HFFc6 (cell line): ENCODE results near the gene DNAH1. TPM values are rescaled to one million over a fixed set of nuclear protein-coding genes. Genes with fewer than 3 reads are reported as not detected.

Experiments
- DNase-seq: peaks from one replicate; pipeline ENCODE4 v3.0.0-alpha.2; 2018
- H3K27ac Mint-ChIP-seq: 2 replicates; pipeline ENCODE4 v1.8.0; 2020; ENCODE audit warnings: mild to moderate bottlenecking, mixed read lengths
- H3K27me3 Mint-ChIP-seq: 2 replicates; pipeline ENCODE4 v1.8.0; 2021; ENCODE audit warnings: mild to moderate bottlenecking, moderate library complexity, mixed read lengths; ENCODE audit not compliant: insufficient read depth
- H3K36me3 Mint-ChIP-seq: 2 replicates; pipeline ENCODE4 v1.8.0; 2021; ENCODE audit warnings: low read depth, mixed read lengths
- H3K4me1 Mint-ChIP-seq: 2 replicates; pipeline ENCODE4 v1.8.0; 2020; ENCODE audit warnings: low read depth, mixed read lengths
- H3K4me3 Mint-ChIP-seq: 2 replicates; pipeline ENCODE4 v1.8.0; 2020; ENCODE audit warnings: mild to moderate bottlenecking, moderate library complexity, mixed read lengths
- H3K9me3 Mint-ChIP-seq: 2 replicates; pipeline ENCODE4 v1.8.0; 2020; ENCODE audit warnings: mild to moderate bottlenecking, mixed read lengths
- CTCF ChIP-seq: fragments of 200-600 bp; sonication (generic); IDR thresholded peaks from 2 replicates; pipeline ENCODE4 v1.5.0; 2021; ENCODE audit warnings: antibody characterized with exemption, mild to moderate bottlenecking
- total RNA-seq, 6 experiments: library from RNA; stranded (reverse); fragmentation: NEBNext Ultra II Directional; extraction: Animal tissue kit (Norgen Biotek cat#: 25700); gene quantifications; 2 replicates in 1 of 6; 3 replicates in 5 of 6; pipeline ENCODE4 v1.2.3, GENCODE V29; 2021

The DNAH1 gene
- total RNA-seq, 6 experiments from 2014 or later, result 1.4 to 2.1 (median 1.8) TPM

GRCh38 chr3:52277071-52277964, 38.8 kb upstream of the DNAH1 start:
- no peak; the same call in 1 of the 2 replicates for TF ChIP-seq CTCF
- no peaks in the 10 kb centered on the region for H3K9me3 Mint-ChIP-seq
- peaks cover 36% of the 10 kb centered on the region for H3K36me3 Mint-ChIP-seq
- H3K27me3 Mint-ChIP-seq, result peaks cover 4% of the 10 kb centered on the region; the same call in 1 of the 2 replicates
- peak overlapping the region; percentile 97 for H3K4me3 Mint-ChIP-seq
- H3K4me1 Mint-ChIP-seq, result peaks cover 67% of the 10 kb centered on the region
- H3K27ac Mint-ChIP-seq, result peak overlapping the region; percentile 95
- peak; percentile 48 for DNase-seq

DNA sequence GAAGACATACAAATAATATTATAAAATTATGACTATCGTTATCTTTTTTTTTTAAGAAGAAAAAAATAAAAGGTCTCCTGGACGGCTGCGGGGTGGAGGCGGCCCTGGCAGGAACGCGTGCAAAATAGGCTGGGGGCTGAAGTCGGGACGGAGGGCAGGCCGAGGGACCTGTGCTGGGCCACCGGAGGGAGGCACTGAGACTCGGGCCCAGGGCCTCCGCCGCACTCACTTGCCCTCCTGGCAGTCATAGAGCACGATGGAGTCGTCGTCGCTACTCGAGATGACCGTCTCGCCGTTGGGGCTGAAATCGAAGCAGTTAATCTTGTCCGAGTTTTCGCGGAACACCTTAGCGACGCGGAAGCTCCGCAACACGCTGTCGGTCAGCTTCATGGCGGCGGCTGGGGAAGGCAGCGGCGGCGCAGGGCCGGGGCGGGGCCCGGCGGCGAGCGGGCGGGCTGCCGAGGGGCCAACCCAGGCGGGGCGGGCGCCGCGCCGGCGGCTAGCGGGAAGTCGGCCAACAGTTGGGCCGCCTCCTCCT, 38.1 kb upstream of the DNAH1 start:
- peak overlapping the region; percentile 95 for H3K27ac Mint-ChIP-seq
- H3K27me3 Mint-ChIP-seq, result peaks cover 4% of the 10 kb centered on the region; the same call in 1 of the 2 replicates

DNA sequence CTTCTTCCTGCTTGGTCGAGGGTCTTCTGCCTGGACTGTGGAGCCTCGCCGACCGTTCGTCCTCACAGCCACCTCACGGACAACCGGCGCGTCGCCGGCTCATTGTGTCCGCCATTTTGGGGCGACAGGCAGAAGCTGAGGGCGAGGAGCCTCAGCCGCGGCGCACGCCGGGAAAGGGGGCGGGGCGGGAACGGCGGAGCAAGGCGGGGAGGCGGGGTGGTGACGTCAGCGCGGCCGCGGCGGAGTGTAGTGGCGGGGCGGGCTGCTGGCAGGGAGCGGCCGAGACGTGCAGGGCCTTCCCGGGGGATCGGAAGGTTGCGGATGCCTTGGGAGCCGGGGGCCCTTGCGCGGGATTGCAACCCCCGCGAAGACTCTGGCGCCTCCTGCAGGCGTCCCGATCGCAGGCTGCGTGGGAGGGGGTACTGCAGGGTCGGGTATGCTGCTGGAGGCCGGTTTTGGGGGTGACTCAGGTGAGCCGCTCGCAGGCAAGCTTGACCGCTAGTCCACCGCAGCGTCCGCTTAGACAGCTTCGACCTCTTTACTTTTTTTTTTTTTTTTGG, 37.5 kb upstream of the DNAH1 start, which contains the start of gene WDR82:
TSS of gene WDR82 (minus strand) at position 140 of the 560 bp plus-strand sequence. CDS start 288 bp downstream, outside the sequence.
- H3K27ac Mint-ChIP-seq, result peak within 1 kb of the TSS; percentile 95
- peaks cover 27% of the 10 kb centered on the region for H3K36me3 Mint-ChIP-seq
- peaks cover 59% of the 10 kb centered on the region for H3K4me1 Mint-ChIP-seq
- H3K4me3 Mint-ChIP-seq, result peak within 1 kb of the TSS; percentile 97
- DNase-seq, result peak; percentile 90
- peaks cover 4% of the 10 kb centered on the region; the same call in 1 of the 2 replicates for H3K27me3 Mint-ChIP-seq
- H3K9me3 Mint-ChIP-seq, result no peaks in the 10 kb centered on the region
- TF ChIP-seq CTCF, result peak; percentile 78

More for the DNA sequence above, 38.1 kb upstream of the DNAH1 start:
- no peak for DNase-seq
- Mint-ChIP-seq H3K9me3 (no peaks in the 10 kb centered on the region), H3K36me3 (peaks cover 31% of the 10 kb centered on the region), H3K4me3 (peak overlapping the region; percentile 97), H3K4me1 (peaks cover 65% of the 10 kb centered on the region)
- TF ChIP-seq CTCF, result no peak

DNA sequence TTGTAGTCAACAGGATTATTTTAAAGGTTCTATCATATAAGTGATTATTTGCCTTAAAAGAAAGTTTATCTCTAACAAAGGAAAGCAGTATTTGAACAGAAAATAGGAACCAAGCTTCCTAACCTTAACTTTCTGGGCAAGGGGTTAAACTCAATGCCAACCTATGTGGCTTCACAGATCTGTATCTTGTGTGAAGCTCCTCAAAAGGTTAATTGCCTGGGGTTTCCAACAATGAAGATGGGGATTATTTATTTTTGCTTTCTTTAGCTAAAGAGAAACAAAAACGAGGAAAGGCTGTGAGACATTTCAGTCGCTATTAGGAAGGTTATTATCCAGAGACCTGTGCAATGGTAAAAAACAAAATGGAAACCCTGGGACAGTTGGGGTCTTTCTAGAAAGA, 36.5 kb upstream of the DNAH1 start:
- peak overlapping the region; percentile 71 for H3K27ac Mint-ChIP-seq
- no peaks in the 10 kb centered on the region for H3K9me3 Mint-ChIP-seq
- peaks cover 4% of the 10 kb centered on the region; the same call in 1 of the 2 replicates for H3K27me3 Mint-ChIP-seq
- H3K4me3 Mint-ChIP-seq, result peak overlapping the region; percentile 97
- peaks cover 50% of the 10 kb centered on the region for H3K4me1 Mint-ChIP-seq
- no peak for DNase-seq
- H3K36me3 Mint-ChIP-seq, result peaks cover 20% of the 10 kb centered on the region
- TF ChIP-seq CTCF, result no peak

GRCh38 chr3:52280050-52280461, 36.1 kb upstream of the DNAH1 start:
- 0 out of 2 replicates have a peak overlapping the region, but pooled peaks have one; percentile 97 for H3K4me3 Mint-ChIP-seq
- DNase-seq, result no peak
- no peaks in the 10 kb centered on the region for H3K9me3 Mint-ChIP-seq
- H3K4me1 Mint-ChIP-seq, result peaks cover 49% of the 10 kb centered on the region
- no peak for TF ChIP-seq CTCF
- H3K36me3 Mint-ChIP-seq, result peaks cover 19% of the 10 kb centered on the region
- peak overlapping the region; percentile 71; the same call in 1 of the 2 replicates for H3K27ac Mint-ChIP-seq
- H3K27me3 Mint-ChIP-seq, result peaks cover 4% of the 10 kb centered on the region; the same call in 1 of the 2 replicates
